H1 (cell line): ENCODE measurements around the gene RBM19.

Experiments
- CEBPB ChIP-seq: IDR thresholded peaks from 2 replicates; pipeline ENCODE4 v1.6.1; 2012; ENCODE audit warnings: low read depth, low read length
- CHD1 ChIP-seq: IDR thresholded peaks from 2 replicates; pipeline ENCODE4 v1.6.1; 2012; ENCODE audit warnings: low read depth, low read length, improper control_type of control experiment
- EP300 ChIP-seq, 2 experiments: IDR thresholded peaks; 1 replicate in 1 of 2; 2 replicates in 1 of 2; pipeline ENCODE4 v1.6.1; 2011 to 2012; ENCODE audit warnings: low read depth in 2 of 2, low read length in 2 of 2, mild to moderate bottlenecking in 2 of 2, borderline replicate concordance in 1 of 2, inconsistent platforms in 1 of 2, moderate library complexity in 1 of 2
- EZH2 ChIP-seq: fragments of 200-600 bp; sonication (generic); IDR thresholded peaks from 2 replicates; pipeline ENCODE4 v1.7.1; 2012; ENCODE audit warnings: low read depth, mild to moderate bottlenecking, moderate library complexity, low read length, inconsistent platforms; ENCODE audit not compliant: severe bottlenecking
- GTF2F1 ChIP-seq: IDR thresholded peaks from 2 replicates; pipeline ENCODE4 v1.6.1; 2012; ENCODE audit warnings: low read depth, low read length, improper control_type of control experiment, borderline replicate concordance
- HDAC6 ChIP-seq: IDR thresholded peaks from one replicate; pipeline ENCODE4 v1.7.1; 2012; ENCODE audit warnings: low read depth, mild to moderate bottlenecking, inconsistent platforms, low read length, moderate library complexity
- JUN ChIP-seq: IDR thresholded peaks from 2 replicates; pipeline ENCODE4 v1.6.1; 2011; ENCODE audit warnings: low read depth, mild to moderate bottlenecking, improper control_type of control experiment, low read length
- MAFK ChIP-seq: IDR thresholded peaks from 2 replicates; pipeline ENCODE4 v1.6.1; 2012; ENCODE audit warnings: low read depth, mild to moderate bottlenecking, improper control_type of control experiment, low read length
- RAD21 ChIP-seq, 2 experiments: IDR thresholded peaks in 1 of 2; conservative IDR thresholded peaks in 1 of 2; 2 replicates each; pipeline ENCODE4 v1.6.1; 2011; ENCODE audit warnings: low read depth in 2 of 2, low read length in 2 of 2, improper control_type of control experiment in 1 of 2, inconsistent platforms in 1 of 2, mild to moderate bottlenecking in 1 of 2, moderate library complexity in 1 of 2
- RNF2 ChIP-seq: fragments of 200-900, 300-1000 bp; sonication (generic); IDR thresholded peaks from 2 replicates; pipeline ENCODE4 v1.7.1; 2016; ENCODE audit warnings: borderline replicate concordance, low read depth, mild to moderate bottlenecking, antibody characterized with exemption, low read length; ENCODE audit not compliant: poor library complexity, severe bottlenecking; ENCODE audit errors: missing control alignments
- TAF1 ChIP-seq: IDR thresholded peaks from 2 replicates; pipeline ENCODE4 v1.6.1; 2011; ENCODE audit warnings: mild to moderate bottlenecking, low read depth, low read length
- TF ChIP-seq, protein P1 (sequence below), 3 experiments: IDR thresholded peaks; 1 replicate in 2 of 3; 2 replicates in 1 of 3; pipeline versions ENCODE4 v1.5.1 to v1.6.1; 2011; ENCODE audit warnings: low read length in 3 of 3, mild to moderate bottlenecking in 3 of 3, inconsistent platforms in 2 of 3, low read depth in 1 of 3, moderate library complexity in 1 of 3; ENCODE audit not compliant: insufficient read depth in 1 of 3; ENCODE audit errors: control extremely low read depth in 1 of 3
- TF ChIP-seq, protein P2 (sequence below): IDR thresholded peaks from 2 replicates; pipeline ENCODE4 v1.6.1; 2012; ENCODE audit warnings: low read length, inconsistent platforms

DNA sequence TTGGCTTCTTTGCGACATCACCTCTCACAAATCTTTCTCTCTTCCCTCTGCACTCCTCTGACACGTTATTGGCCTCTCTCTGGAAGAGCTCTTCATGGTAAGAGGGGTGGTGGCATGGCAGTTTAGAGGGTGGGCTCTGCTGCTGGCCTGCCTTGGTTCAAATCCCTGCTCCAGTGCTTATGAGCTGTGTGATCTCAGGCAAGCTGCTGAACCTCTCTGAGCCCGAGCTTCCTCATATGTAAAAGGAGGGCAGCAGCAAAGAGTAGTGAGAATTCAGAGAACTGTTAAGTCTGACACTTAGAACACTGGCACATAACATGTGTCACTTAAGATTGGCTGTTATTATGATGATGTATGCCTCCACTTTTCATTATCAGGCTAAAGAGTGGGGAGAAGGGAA lies 118.3 kb downstream of the RBM19 start:
- TF ChIP-seq RNF2 (no peak), CEBPB (no peak), TAF1 (no peak), EZH2 (no peak), HDAC6 (no peak), MAFK (no peak), JUN (no peak), CHD1 (no peak), RAD21 (IDR thresholded peaks at IDR 0.05 in 1 of 2, conservative IDR thresholded peaks at IDR 0.05 in 1 of 2; ENCODE audit: low read depth in 2 of 2, low read length in 2 of 2) (no peak), EP300 (IDR thresholded peaks at IDR 0.05; ENCODE audit: borderline replicate concordance in 1 of 2, low read depth in 2 of 2, low read length in 2 of 2) (no peak), GTF2F1 (no peak)
- TF ChIP-seq, protein P1, sequence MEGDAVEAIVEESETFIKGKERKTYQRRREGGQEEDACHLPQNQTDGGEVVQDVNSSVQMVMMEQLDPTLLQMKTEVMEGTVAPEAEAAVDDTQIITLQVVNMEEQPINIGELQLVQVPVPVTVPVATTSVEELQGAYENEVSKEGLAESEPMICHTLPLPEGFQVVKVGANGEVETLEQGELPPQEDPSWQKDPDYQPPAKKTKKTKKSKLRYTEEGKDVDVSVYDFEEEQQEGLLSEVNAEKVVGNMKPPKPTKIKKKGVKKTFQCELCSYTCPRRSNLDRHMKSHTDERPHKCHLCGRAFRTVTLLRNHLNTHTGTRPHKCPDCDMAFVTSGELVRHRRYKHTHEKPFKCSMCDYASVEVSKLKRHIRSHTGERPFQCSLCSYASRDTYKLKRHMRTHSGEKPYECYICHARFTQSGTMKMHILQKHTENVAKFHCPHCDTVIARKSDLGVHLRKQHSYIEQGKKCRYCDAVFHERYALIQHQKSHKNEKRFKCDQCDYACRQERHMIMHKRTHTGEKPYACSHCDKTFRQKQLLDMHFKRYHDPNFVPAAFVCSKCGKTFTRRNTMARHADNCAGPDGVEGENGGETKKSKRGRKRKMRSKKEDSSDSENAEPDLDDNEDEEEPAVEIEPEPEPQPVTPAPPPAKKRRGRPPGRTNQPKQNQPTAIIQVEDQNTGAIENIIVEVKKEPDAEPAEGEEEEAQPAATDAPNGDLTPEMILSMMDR (IDR thresholded peaks at IDR 0.05; ENCODE audit: control extremely low read depth in 1 of 3, insufficient read depth in 1 of 3, low read depth in 1 of 3, low read length in 3 of 3), result no peak
- TF ChIP-seq, protein P2, sequence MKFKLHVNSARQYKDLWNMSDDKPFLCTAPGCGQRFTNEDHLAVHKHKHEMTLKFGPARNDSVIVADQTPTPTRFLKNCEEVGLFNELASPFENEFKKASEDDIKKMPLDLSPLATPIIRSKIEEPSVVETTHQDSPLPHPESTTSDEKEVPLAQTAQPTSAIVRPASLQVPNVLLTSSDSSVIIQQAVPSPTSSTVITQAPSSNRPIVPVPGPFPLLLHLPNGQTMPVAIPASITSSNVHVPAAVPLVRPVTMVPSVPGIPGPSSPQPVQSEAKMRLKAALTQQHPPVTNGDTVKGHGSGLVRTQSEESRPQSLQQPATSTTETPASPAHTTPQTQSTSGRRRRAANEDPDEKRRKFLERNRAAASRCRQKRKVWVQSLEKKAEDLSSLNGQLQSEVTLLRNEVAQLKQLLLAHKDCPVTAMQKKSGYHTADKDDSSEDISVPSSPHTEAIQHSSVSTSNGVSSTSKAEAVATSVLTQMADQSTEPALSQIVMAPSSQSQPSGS, result no peak
